DMS53 (cell line): ENCODE results near the gene MOB3C.
"Not testable (repeated sequence)": the region's sequence is repeated elsewhere in the genome, so short reads cannot be mapped to it uniquely, and the experiment has no call there.

ENCODE experiments used
- DNase-seq: peaks from one replicate; lab custom pipeline; 2025; lab: John Stamatoyannopoulos, UW

The MOB3C gene

DNA sequence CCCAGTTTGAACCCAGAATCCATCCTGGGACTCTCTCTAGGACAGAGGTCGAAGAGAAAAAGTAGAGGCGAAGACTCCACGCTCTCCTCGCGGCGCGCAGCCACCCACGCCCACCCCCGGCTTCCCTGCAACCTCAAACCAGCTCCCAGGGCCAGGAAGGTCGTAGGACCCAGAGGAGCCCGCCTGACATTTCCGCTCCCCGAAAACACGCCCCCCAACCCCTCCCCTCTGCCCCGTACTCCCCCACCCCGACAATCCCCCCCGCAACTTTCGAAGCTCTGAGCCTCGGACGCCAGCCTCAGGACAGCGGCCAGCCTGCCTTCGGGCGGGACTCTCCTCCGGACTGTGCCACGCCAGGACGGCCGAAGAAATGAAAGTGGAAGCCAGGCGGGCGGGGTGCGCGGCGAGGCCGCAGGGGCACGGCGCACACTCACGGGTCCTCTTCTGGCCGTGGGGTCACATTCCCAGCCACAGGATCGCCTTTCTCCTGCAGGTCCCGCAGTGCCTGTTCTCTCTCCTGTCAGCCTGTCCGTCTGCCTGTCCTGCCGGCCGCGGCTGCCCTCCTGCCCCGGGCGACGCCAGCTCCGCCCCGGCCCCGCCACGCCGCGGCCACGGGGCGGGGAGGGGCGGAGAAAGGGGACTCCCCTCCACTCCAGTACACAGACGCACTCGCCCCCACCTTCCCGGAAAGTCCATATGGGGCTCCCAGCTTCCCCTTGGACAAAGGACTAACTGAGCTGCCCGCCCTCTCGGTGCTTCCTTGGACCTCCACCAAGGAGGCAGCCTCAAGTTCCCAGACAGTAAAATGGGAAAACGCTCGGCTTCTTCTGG is at the start of gene MOB3C:
Gene MOB3C (minus strand): TSS at position 535 of the 831 bp plus-strand sequence. CDS start 3,490 bp downstream, outside the sequence.
- DNase-seq, result peak; percentile 87

- no peak for DNase-seq
Observed at GRCh38 chr1:46665983-46666382, 49.4 kb upstream of the MOB3C start.

DNA sequence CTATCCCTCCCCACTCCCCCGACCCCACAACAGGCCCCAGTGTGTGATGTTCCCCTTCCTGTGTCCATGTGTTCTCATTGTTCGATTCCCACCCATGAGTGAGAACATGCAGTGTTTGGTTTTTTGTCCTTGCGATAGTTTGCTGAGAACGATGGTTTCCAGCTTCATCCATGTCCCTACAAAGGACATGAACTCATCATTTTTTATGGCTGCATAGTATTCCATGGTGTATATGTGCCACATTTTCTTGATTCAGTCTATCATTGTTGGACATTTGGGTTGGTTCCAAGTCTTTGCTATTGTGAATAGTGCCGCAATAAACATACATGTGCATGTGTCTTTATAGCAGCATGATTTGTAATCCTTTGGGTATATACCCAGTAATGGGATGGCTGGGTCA is 46.3 kb upstream of the MOB3C start:
- DNase-seq, result not testable (repeated sequence)

GRCh38 chr1:46660116-46660515 is 43.5 kb upstream of the MOB3C start:
- DNase-seq, result not testable (repeated sequence)

- DNase-seq, result no peak
Observed at GRCh38 chr1:46659307-46659870, 42.8 kb upstream of the MOB3C start.

DNA sequence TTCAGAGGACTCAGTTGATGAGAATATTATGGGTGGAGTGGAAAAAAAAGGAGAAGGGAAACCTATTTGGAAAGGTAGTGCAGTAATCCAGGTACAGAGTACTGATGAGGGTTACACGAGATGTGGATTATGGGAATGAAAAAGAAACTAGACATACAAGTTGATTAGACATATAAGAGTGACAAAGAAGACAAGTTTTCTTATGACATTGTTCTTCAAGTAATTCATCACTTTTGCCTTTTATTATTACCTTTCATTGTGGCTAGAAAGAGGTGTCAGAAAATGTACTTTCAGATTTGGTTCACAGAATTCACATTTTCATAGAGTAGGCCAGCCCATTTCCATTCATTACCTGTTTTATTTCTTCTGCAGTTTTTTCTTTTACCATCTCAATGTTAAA is 41.2 kb upstream of the MOB3C start:
- no peak for DNase-seq

DNA sequence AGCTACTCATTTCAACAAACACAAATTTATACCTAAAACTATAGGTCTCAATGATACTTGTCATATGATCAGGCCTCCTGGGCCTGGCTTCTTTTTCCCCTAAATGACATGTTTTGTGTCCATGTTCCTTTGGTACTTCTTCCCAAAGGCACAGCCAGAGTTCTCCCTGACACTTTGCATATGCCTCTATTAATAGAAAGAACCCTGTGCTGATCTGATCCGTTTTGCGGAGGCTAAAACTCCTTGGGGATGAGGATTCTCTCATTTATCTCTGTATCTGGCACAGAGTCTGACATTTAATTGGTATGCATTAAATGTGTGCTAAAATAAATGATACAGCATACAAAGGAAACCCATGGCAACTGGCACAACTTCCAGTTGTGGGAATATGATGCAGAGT is 40.0 kb upstream of the MOB3C start:
- DNase-seq, result no peak

- no peak for DNase-seq
Observed at GRCh38 chr1:46655848-46656247, 39.2 kb upstream of the MOB3C start.

- DNase-seq, result not testable (repeated sequence)
Observed at GRCh38 chr1:46654698-46655097, 38.1 kb upstream of the MOB3C start.

DNA sequence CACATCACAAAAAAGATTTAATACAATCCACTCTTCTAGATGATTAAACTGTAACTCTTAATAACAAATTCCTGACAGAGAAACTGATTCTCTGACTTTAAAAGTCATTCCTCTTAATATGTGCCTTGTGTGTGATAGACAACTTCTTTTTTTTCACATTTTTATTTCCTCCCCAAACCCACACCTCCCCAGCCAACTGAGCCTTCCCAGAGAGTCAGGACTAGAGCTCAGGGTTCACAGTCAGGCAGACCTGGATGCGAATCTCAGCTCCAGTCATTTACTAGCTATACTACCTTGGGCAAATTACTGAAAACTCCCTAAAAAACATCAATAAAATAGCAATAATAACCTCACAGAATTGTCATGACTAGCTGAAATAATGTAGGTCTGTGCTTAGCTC is 37.4 kb upstream of the MOB3C start:
- DNase-seq, result no peak

- no peak for DNase-seq
Observed at GRCh38 chr1:46653405-46653958, 36.9 kb upstream of the MOB3C start.

DNA sequence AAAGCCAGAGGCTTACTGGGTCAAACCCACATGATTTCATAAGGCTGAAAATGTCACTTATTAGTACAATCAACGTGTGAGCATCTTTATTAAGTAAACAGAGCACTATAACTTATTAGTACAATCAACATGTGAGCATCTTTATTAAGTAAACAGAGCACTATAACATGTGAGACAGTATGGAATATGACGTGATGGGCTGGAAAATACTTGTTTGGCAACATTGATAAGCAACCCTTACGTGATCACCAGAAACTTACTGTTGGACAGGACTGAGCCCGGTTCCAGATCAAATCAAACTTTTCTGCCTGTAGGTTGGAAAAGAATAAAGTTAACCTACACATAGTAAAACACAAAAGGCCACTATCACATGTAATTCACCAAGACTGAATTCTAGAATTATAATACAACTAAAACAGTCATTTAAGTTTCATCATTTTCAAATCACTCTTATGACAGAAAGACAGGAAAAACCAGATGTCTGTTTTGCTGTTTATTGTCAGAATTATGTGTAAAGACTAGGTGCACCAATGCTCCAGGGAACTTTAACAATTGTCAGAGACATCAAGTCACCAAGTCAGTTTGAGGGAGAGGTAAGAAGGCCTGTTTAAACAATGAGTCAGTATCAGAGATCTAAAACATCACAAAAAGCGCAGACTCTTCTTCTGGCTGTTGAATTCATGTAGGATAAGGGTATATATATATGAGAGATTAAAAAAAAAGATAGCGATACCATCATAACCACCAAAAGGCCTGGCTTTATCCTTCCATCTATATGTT is 35.9 kb upstream of the MOB3C start:
- no peak for DNase-seq

DNA sequence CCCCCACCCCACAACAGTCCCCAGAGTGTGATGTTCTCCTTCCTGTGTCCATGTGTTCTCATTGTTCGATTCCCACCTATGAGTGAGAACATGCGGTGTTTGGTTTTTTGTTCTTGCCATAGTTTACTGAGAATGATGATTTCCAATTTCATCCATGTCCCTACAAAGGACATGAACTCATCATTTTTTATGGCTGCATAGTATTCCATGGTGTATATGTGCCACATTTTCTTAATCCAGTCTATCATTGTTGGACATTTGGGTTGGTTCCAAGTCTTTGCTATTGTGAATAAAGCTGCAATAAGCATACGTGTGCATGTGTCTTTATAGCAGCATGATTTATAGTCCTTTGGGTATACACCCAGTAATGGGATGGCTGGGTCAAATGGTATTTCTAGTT is 34.5 kb upstream of the MOB3C start:
- DNase-seq, result not testable (repeated sequence)

DNA sequence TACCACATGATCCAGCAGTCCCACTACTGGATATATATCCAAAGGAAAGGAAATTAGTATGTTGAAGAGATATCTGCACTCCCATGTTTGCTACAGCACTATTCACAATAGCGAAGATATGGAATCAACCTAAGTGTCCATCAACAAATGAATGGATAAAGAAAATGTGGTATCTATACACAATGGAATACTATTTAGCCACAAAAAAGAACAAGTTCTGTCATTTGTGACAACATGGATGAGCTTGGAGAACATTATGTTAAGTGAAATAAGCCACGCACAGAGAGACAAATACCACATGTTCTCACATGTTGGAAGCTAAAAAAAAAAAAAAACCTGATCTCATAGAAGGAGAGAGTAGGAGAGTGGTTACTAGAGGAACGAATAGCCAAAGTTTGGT is 33.9 kb upstream of the MOB3C start:
- DNase-seq, result no peak

- DNase-seq, result no peak
Observed at GRCh38 chr1:46649764-46650163, 33.2 kb upstream of the MOB3C start.

- DNase-seq, result no peak
Observed at GRCh38 chr1:46647611-46648010, 31.0 kb upstream of the MOB3C start.

GRCh38 chr1:46646844-46647243 is 30.2 kb upstream of the MOB3C start:
- no peak for DNase-seq

DNA sequence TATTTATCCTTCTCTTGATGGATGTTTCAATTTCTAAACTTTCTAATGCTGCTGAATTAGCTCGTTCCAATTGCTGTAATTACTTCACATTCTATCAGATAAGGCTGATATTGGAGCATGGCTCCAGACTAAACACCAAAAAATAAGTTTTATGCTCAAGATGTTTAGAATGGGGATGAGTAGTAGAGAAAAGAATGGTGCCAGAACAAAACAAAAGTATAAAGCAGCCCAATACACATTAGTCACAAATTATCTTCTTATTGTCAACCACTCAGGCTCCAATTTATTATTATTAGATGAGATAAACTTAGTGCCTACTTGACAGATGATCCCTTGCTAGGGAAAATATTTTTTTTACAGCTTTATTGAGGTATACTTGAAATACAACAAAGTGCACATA is 29.7 kb upstream of the MOB3C start:
- no peak for DNase-seq

DNA sequence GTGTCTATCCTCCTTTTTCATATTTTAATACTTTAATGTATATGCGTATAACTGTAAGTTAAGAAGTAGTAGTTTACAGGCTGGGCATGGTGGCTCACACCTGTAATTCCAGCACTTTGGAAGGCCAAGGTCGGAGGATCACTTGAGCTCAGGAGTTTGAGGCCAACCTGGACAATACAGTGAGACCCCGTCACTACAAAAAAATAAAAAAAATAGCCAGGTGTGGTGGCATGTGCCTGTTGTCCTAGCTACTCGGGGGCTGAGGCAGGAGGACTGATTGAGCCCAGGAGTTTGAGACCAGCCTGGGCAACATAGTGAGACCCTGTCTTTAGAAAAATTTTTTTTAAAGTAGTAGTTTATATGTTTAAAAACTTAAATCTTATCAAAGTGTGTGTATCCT is 29.2 kb upstream of the MOB3C start:
- DNase-seq, result no peak

DNA sequence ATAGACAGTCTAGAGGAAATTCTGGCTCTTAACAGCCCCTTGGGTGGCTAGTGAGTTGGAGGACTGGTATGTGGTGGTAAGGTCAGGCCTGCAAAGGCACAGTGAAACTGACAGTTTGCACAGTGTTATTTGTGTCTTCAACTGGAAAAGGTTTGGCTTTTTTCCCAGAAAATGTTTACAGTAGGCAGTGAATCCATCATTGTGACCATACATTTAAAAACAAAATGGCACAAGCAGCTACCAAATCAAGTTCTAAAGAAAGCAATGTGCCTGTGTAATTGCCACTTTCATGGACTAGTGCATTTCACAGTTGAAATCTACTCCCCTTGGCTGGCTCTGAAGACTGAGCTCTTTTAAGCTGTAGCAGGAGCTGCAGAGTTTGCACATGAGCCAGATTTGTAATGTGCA is 26.8 kb upstream of the MOB3C start:
- DNase-seq, result peak; percentile 84

- DNase-seq, result no peak
Observed at GRCh38 chr1:46642115-46642680, 25.6 kb upstream of the MOB3C start.

DNA sequence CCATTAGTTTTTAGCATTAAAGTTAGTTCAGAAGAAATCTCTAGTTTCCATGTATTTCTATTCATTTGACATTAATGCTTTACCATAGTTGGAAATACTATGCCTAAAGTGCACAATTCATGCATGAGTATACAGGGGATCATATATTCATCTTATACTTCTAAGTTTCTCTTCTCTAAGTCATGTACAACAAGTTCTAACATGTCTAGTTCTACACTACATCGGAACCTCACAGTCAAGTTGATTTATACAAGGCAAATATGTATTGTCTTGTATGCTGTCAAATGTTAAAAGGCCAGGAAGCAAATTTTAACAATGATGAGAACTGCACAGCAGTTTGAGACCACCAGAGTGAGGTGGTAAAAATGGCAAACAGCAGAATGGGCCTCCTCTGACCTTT is 22.9 kb upstream of the MOB3C start:
- no peak for DNase-seq
